Neuronal stem cell (in vitro differentiated cells): ENCODE results near the gene CYP2B6.

Experiments
- DNase-seq: peaks from one replicate; pipeline ENCODE4 v3.0.0-alpha.2; 2013; ENCODE audit warnings: low spot score
- H2AFZ ChIP-seq: one replicate; pipeline ENCODE4 v1.6.1; 2013; ENCODE audit warnings: mild to moderate bottlenecking, low read length, inconsistent platforms
- H2AK5ac ChIP-seq: 2 replicates; pipeline ENCODE4 v1.6.1; 2013; ENCODE audit warnings: low read depth, mild to moderate bottlenecking, inconsistent platforms, low read length, moderate library complexity, mixed read lengths
- H2BK120ac ChIP-seq: 2 replicates; pipeline ENCODE4 v1.6.1; 2013; ENCODE audit warnings: low read depth, mild to moderate bottlenecking, inconsistent platforms, low read length, moderate library complexity, mixed read lengths
- H2BK12ac ChIP-seq: one replicate; pipeline ENCODE4 v1.6.1; 2013; ENCODE audit warnings: low read length, inconsistent platforms
- H2BK15ac ChIP-seq: 2 replicates; pipeline ENCODE4 v1.6.1; 2013; ENCODE audit warnings: mild to moderate bottlenecking, low read length, inconsistent platforms, mixed read lengths
- H2BK5ac ChIP-seq: one replicate; pipeline ENCODE4 v1.6.1; 2013; ENCODE audit warnings: inconsistent platforms, mild to moderate bottlenecking, low read length, moderate library complexity
- H3K14ac ChIP-seq: one replicate; pipeline ENCODE4 v1.6.1; 2013; ENCODE audit warnings: low read length, inconsistent platforms
- H3K18ac ChIP-seq: 2 replicates; pipeline ENCODE4 v1.6.1; 2013; ENCODE audit warnings: low read length, inconsistent platforms
- H3K23ac ChIP-seq: 2 replicates; pipeline ENCODE4 v1.6.1; 2013; ENCODE audit warnings: low read depth, mild to moderate bottlenecking, mixed read lengths, low read length, inconsistent platforms; ENCODE audit not compliant: poor library complexity
- H3K27ac ChIP-seq: replicated peaks from 3 replicates; pipeline ENCODE4 v1.5.1; 2013; ENCODE audit warnings: low read length, inconsistent platforms
- H3K27me3 ChIP-seq, 3 experiments: 2 replicates each; pipeline ENCODE4 v1.6.1; 2013; ENCODE audit warnings: low read length in 3 of 3, mild to moderate bottlenecking in 2 of 3, inconsistent platforms in 1 of 3, low read depth in 1 of 3, mixed read lengths in 1 of 3, moderate library complexity in 1 of 3; ENCODE audit not compliant: control insufficient read depth in 3 of 3, insufficient read depth in 3 of 3
- H3K36me3 ChIP-seq, 2 donors: replicated peaks in 1 of 2; 2 replicates each; pipeline ENCODE4 v1.6.1; 2013; ENCODE audit warnings: low read length in 2 of 2; ENCODE audit not compliant: control insufficient read depth in 2 of 2, insufficient read depth in 2 of 2
- H3K4ac ChIP-seq: 2 replicates; pipeline ENCODE4 v1.6.1; 2013; ENCODE audit warnings: inconsistent platforms, mild to moderate bottlenecking, low read length, moderate library complexity
- H3K4me1 ChIP-seq, 2 donors: 1 replicate in 1 of 2; 2 replicates in 1 of 2; pipeline ENCODE4 v1.6.1; 2013; ENCODE audit warnings: low read length in 2 of 2, low read depth in 1 of 2; ENCODE audit not compliant: control insufficient read depth in 2 of 2, insufficient read depth in 1 of 2
- H3K4me2 ChIP-seq: one replicate; pipeline ENCODE4 v1.6.1; 2013; ENCODE audit warnings: mild to moderate bottlenecking, low read length, inconsistent platforms; ENCODE audit not compliant: insufficient read depth, poor library complexity, severe bottlenecking
- H3K4me3 ChIP-seq, 2 donors: 2 replicates each; pipeline ENCODE4 v1.5.1; 2013; ENCODE audit warnings: low read length in 2 of 2, mild to moderate bottlenecking in 2 of 2, inconsistent platforms in 1 of 2, moderate library complexity in 1 of 2
- H3K79me1 ChIP-seq: one replicate; pipeline ENCODE4 v1.6.1; 2013; ENCODE audit warnings: low read depth, mild to moderate bottlenecking, inconsistent platforms, low read length, moderate library complexity
- H3K9ac ChIP-seq: one replicate; pipeline ENCODE4 v1.6.1; 2013; ENCODE audit warnings: mild to moderate bottlenecking, low read depth, low read length, inconsistent platforms; ENCODE audit not compliant: poor library complexity
- H3K9me3 ChIP-seq, 2 donors: replicated peaks in 1 of 2; 2 replicates each; pipeline versions ENCODE3 to v1.6.1; 2013; ENCODE audit warnings: low read length in 2 of 2, mild to moderate bottlenecking in 2 of 2, inconsistent platforms in 1 of 2, low read depth in 1 of 2, mixed read lengths in 1 of 2, moderate library complexity in 1 of 2; ENCODE audit not compliant: control insufficient read depth in 2 of 2, insufficient read depth in 1 of 2
- H4K8ac ChIP-seq: one replicate; pipeline ENCODE4 v1.6.1; 2013; ENCODE audit warnings: low read depth, mild to moderate bottlenecking, inconsistent platforms, low read length, moderate library complexity
- H4K91ac ChIP-seq: one replicate; pipeline ENCODE4 v1.6.1; 2013; ENCODE audit warnings: low read length, low read depth, mild to moderate bottlenecking, inconsistent platforms; ENCODE audit not compliant: poor library complexity
- WGBS, 2 donors: extraction: QIAGEN DNeasy Blood & Tissue Kit; methylation state at CpG; one replicate each; pipeline ENCODE4 v1.1.7; 2013; ENCODE audit warnings: missing lambda C conversion rate in 2 of 2, mixed read lengths in 1 of 2; ENCODE audit not compliant: insufficient read length in 2 of 2, insufficient replicate concordance in 1 of 2; ENCODE audit errors: extremely low coverage in 2 of 2; 5-methylcytosine and 5-hydroxymethylcytosine counted together

The CYP2B6 gene

GRCh38 chr19:40947573-40947972, 43.5 kb upstream of the CYP2B6 start:
- no peak overlapping the region for H3K9ac ChIP-seq
- H2BK15ac ChIP-seq, result no peak overlapping the region
- H3K4ac ChIP-seq, result no peak overlapping the region
- no peak overlapping the region for H3K18ac ChIP-seq
- peaks cover 0 to 4% of the 10 kb centered on the region in 2 donors for H3K9me3 ChIP-seq
- H3K14ac ChIP-seq, result no peak overlapping the region
- H3K4me2 ChIP-seq, result no peak overlapping the region
- no peak overlapping the region for H2BK5ac ChIP-seq
- DNase-seq, result no peak
- peaks cover 0 to 2% of the 10 kb centered on the region in 2 donors for H3K4me1 ChIP-seq
- no peak overlapping the region for H3K27ac ChIP-seq
- no peak overlapping the region for H3K4me3 ChIP-seq
- peaks cover 0 to 2% (median 0%) of the 10 kb centered on the region in 3 experiments for H3K27me3 ChIP-seq
- no peak overlapping the region for H2BK120ac ChIP-seq
- WGBS, 2 donors, result no CpG with 5 or more reads among the region's 2 CpGs
- H3K36me3 ChIP-seq, result no peaks in the 10 kb centered on the region
- H3K79me1 ChIP-seq, result no peaks in the 10 kb centered on the region
- H2AK5ac ChIP-seq, result no peak overlapping the region
- H3K23ac ChIP-seq, result no peak overlapping the region
- no peak overlapping the region for H4K8ac ChIP-seq
- H2AFZ ChIP-seq, result no peak overlapping the region
- no peak overlapping the region for H2BK12ac ChIP-seq
- H4K91ac ChIP-seq, result no peak overlapping the region

- peaks cover 3 to 8% of the 10 kb centered on the region in 2 donors for H3K9me3 ChIP-seq
- 100% methylated on average over 3 of the region's 18 CpGs; no CpG with 5 or more reads in 1 of the 2 donors for WGBS, 2 donors
- DNase-seq, result no peak
Measured at GRCh38 chr19:40948580-40949299, 42.3 kb upstream of the CYP2B6 start.

GRCh38 chr19:40954573-40954972, 36.5 kb upstream of the CYP2B6 start:
- Histone ChIP-seq H4K8ac (no peak overlapping the region), H3K9me3 (peaks cover 18% of the 10 kb centered on the region in 2 donors), H2BK15ac (no peak overlapping the region), H2BK12ac (no peak overlapping the region), H3K18ac (no peak overlapping the region), H3K4ac (no peak overlapping the region), H3K4me2 (no peak overlapping the region), H3K4me1 (no peaks in the 10 kb centered on the region), H3K36me3 (no peaks in the 10 kb centered on the region), H3K23ac (no peak overlapping the region), H3K79me1 (no peaks in the 10 kb centered on the region), H3K9ac (no peak overlapping the region), H3K4me3 (no peak overlapping the region), H3K27me3 (no peaks in the 10 kb centered on the region), H2AFZ (no peak overlapping the region), H3K27ac (no peak overlapping the region), H2BK120ac (no peak overlapping the region), H2BK5ac (no peak overlapping the region), H2AK5ac (no peak overlapping the region), H4K91ac (no peak overlapping the region), H3K14ac (no peak overlapping the region)
- DNase-seq, result no peak
- WGBS, 2 donors, result no CpG with 5 or more reads among the region's 10 CpGs

More at GRCh38 chr19:40948580-40949299, 42.3 kb upstream of the CYP2B6 start:
- H3K4me2 ChIP-seq, result no peak overlapping the region
- no peak overlapping the region for H2BK120ac ChIP-seq
- no peak overlapping the region for H2BK5ac ChIP-seq
- H4K91ac ChIP-seq, result no peak overlapping the region
- no peak overlapping the region for H3K23ac ChIP-seq
- H3K27me3 ChIP-seq, result peaks cover 0 to 2% (median 0%) of the 10 kb centered on the region in 3 experiments
- peaks cover 0 to 2% of the 10 kb centered on the region in 2 donors for H3K4me1 ChIP-seq
- H2BK15ac ChIP-seq, result no peak overlapping the region
- no peak overlapping the region for H2AFZ ChIP-seq
- H2AK5ac ChIP-seq, result no peak overlapping the region
- no peak overlapping the region for H3K4me3 ChIP-seq
- H3K18ac ChIP-seq, result no peak overlapping the region
- no peak overlapping the region for H3K27ac ChIP-seq
- H2BK12ac ChIP-seq, result no peak overlapping the region
- no peaks in the 10 kb centered on the region for H3K36me3 ChIP-seq
- no peak overlapping the region for H3K4ac ChIP-seq
- no peak overlapping the region for H4K8ac ChIP-seq
- H3K14ac ChIP-seq, result no peak overlapping the region
- no peak overlapping the region for H3K9ac ChIP-seq
- H3K79me1 ChIP-seq, result no peaks in the 10 kb centered on the region

GRCh38 chr19:40959338-40959737, 31.7 kb upstream of the CYP2B6 start:
- no peak overlapping the region for H3K27ac ChIP-seq
- peaks cover 10% of the 10 kb centered on the region in 2 donors for H3K9me3 ChIP-seq
- no peak overlapping the region for H2AFZ ChIP-seq
- H3K4me3 ChIP-seq, result no peak overlapping the region
- H2BK120ac ChIP-seq, result no peak overlapping the region
- H4K8ac ChIP-seq, result no peak overlapping the region
- no peak overlapping the region for H3K23ac ChIP-seq
- no CpG with 5 or more reads among the region's 1 CpG for WGBS, 2 donors
- no peaks in the 10 kb centered on the region for H3K79me1 ChIP-seq
- no peak overlapping the region for H2BK5ac ChIP-seq
- H3K4ac ChIP-seq, result no peak overlapping the region
- no peak for DNase-seq
- no peaks in the 10 kb centered on the region for H3K36me3 ChIP-seq
- H2BK15ac ChIP-seq, result no peak overlapping the region
- H2AK5ac ChIP-seq, result no peak overlapping the region
- H3K14ac ChIP-seq, result no peak overlapping the region
- H3K4me2 ChIP-seq, result no peak overlapping the region
- H3K4me1 ChIP-seq, result no peaks in the 10 kb centered on the region
- no peak overlapping the region for H3K9ac ChIP-seq
- no peak overlapping the region for H4K91ac ChIP-seq
- H3K18ac ChIP-seq, result no peak overlapping the region
- no peaks in the 10 kb centered on the region for H3K27me3 ChIP-seq
- no peak overlapping the region for H2BK12ac ChIP-seq
